DND-41 (cell line): Measurements from ENCODE around the gene SNRNP48.

Source experiments
- ATAC-seq: fragments of 200-7000 bp; cut with Tn5 transposase; 3 replicates; pipeline ENCODE4 v1.9.1; 2021; ENCODE audit warnings: low read depth; ENCODE audit not compliant: insufficient read depth
- DNase-seq: peaks from one replicate; pipeline ENCODE4 v3.0.0-alpha.2; 2020
- H2AFZ ChIP-seq: 2 replicates; pipeline ENCODE4 v1.6.0; 2012; ENCODE audit warnings: low read depth, low read length
- H3K27ac ChIP-seq: 2 replicates; pipeline ENCODE4 v1.5.1; 2012; ENCODE audit warnings: low read length, inconsistent platforms
- H3K27me3 ChIP-seq: fragments of 200-600 bp; sonication (generic); 2 replicates; pipeline ENCODE4 v1.6.0; 2012; ENCODE audit warnings: low read length, mild to moderate bottlenecking, inconsistent platforms; ENCODE audit not compliant: insufficient read depth, poor library complexity
- H3K36me3 ChIP-seq: 2 replicates; pipeline ENCODE4 v1.5.1; 2012; ENCODE audit warnings: low read length, inconsistent platforms; ENCODE audit not compliant: insufficient read depth
- H3K4me1 ChIP-seq: 2 replicates; pipeline ENCODE4 v1.5.1; 2012; ENCODE audit warnings: mild to moderate bottlenecking, low read length; ENCODE audit not compliant: insufficient read depth
- H3K4me2 ChIP-seq: 2 replicates; pipeline ENCODE4 v1.6.0; 2012; ENCODE audit warnings: mild to moderate bottlenecking, moderate library complexity, low read length, inconsistent platforms; ENCODE audit not compliant: insufficient read depth
- H3K4me3 ChIP-seq, 2 experiments: fragments of 200-600 bp in 1 of 2; shearing (Covaris generic) in 1 of 2; 2 replicates each; pipeline ENCODE4 v1.5.1; 2012 to 2016; ENCODE audit warnings: inconsistent platforms in 2 of 2, low read length in 2 of 2, mild to moderate bottlenecking in 2 of 2, low read depth in 1 of 2, moderate library complexity in 1 of 2
- H3K79me2 ChIP-seq: 2 replicates; pipeline ENCODE4 v1.6.0; 2012; ENCODE audit warnings: low read length, inconsistent platforms; ENCODE audit not compliant: insufficient read depth
- H3K9ac ChIP-seq: 2 replicates; pipeline ENCODE4 v1.6.0; 2012; ENCODE audit warnings: low read depth, mild to moderate bottlenecking, inconsistent platforms, low read length, moderate library complexity
- H3K9me3 ChIP-seq: 2 replicates; pipeline ENCODE4 v1.5.1; 2012; ENCODE audit warnings: low read length, moderate library complexity, mild to moderate bottlenecking, inconsistent platforms; ENCODE audit not compliant: insufficient read depth, severe bottlenecking
- H4K20me1 ChIP-seq: 2 replicates; pipeline ENCODE4 v1.6.0; 2012; ENCODE audit warnings: low read length; ENCODE audit not compliant: insufficient read depth
- CTCF ChIP-seq: IDR thresholded peaks from 2 replicates; pipeline ENCODE4 v1.5.1; 2012; ENCODE audit warnings: borderline replicate concordance, low read length, moderate library complexity, mild to moderate bottlenecking; ENCODE audit not compliant: poor library complexity, severe bottlenecking; ENCODE audit errors: extremely low read depth
- EZH2 ChIP-seq: IDR thresholded peaks from 3 replicates; pipeline ENCODE4 v1.6.1; 2012; ENCODE audit warnings: borderline replicate concordance, low read depth, mild to moderate bottlenecking, moderate library complexity, low read length, inconsistent platforms; ENCODE audit not compliant: severe bottlenecking

SNRNP48 gene

GRCh38 chr6:7546383-7546782, 43.6 kb upstream of the SNRNP48 start:
- H3K4me3 ChIP-seq, result no peak overlapping the region
- no peak overlapping the region for H2AFZ ChIP-seq
- H3K36me3 ChIP-seq, result no peaks in the 10 kb centered on the region
- H4K20me1 ChIP-seq, result no peaks in the 10 kb centered on the region
- H3K27ac ChIP-seq, result no peak overlapping the region
- no peak overlapping the region for H3K9ac ChIP-seq
- H3K27me3 ChIP-seq, result peaks cover 34% of the 10 kb centered on the region
- no peaks in the 10 kb centered on the region for H3K4me1 ChIP-seq
- H3K79me2 ChIP-seq, result no peaks in the 10 kb centered on the region
- DNase-seq (no peak), ATAC-seq (no peak)
- no peak overlapping the region for H3K4me2 ChIP-seq
- TF ChIP-seq CTCF (no peak), EZH2 (no peak)
- no peaks in the 10 kb centered on the region for H3K9me3 ChIP-seq

GRCh38 chr6:7546896-7547295, 43.1 kb upstream of the SNRNP48 start:
- TF ChIP-seq EZH2 (no peak), CTCF (no peak)
- Histone ChIP-seq H3K79me2 (no peaks in the 10 kb centered on the region), H4K20me1 (no peaks in the 10 kb centered on the region), H3K4me3 (no peak overlapping the region), H3K27ac (no peak overlapping the region), H3K36me3 (no peaks in the 10 kb centered on the region), H3K9me3 (no peaks in the 10 kb centered on the region), H3K9ac (no peak overlapping the region), H3K4me2 (no peak overlapping the region), H3K4me1 (no peaks in the 10 kb centered on the region), H2AFZ (no peak overlapping the region), H3K27me3 (peaks cover 34% of the 10 kb centered on the region)
- no peak for DNase-seq
- ATAC-seq, result no peak

GRCh38 chr6:7547315-7547714, 42.7 kb upstream of the SNRNP48 start:
- H3K9ac ChIP-seq, result no peak overlapping the region
- ATAC-seq (no peak), DNase-seq (no peak)
- H3K4me2 ChIP-seq, result no peak overlapping the region
- no peak overlapping the region for H3K27ac ChIP-seq
- no peaks in the 10 kb centered on the region for H3K79me2 ChIP-seq
- H4K20me1 ChIP-seq, result no peaks in the 10 kb centered on the region
- TF ChIP-seq EZH2 (no peak), CTCF (no peak)
- H3K9me3 ChIP-seq, result no peaks in the 10 kb centered on the region
- no peak overlapping the region for H3K4me3 ChIP-seq
- H3K36me3 ChIP-seq, result no peaks in the 10 kb centered on the region
- no peaks in the 10 kb centered on the region for H3K4me1 ChIP-seq
- H2AFZ ChIP-seq, result no peak overlapping the region
- peaks cover 34% of the 10 kb centered on the region for H3K27me3 ChIP-seq

GRCh38 chr6:7550433-7550801, 39.6 kb upstream of the SNRNP48 start:
- no peaks in the 10 kb centered on the region for H3K79me2 ChIP-seq

More at GRCh38 chr6:7550433-7550801, 39.6 kb upstream of the SNRNP48 start:
- Histone ChIP-seq H2AFZ (no peak overlapping the region), H3K4me3 (no peak overlapping the region), H4K20me1 (no peaks in the 10 kb centered on the region), H3K36me3 (no peaks in the 10 kb centered on the region), H3K27me3 (peaks cover 33% of the 10 kb centered on the region), H3K4me1 (no peaks in the 10 kb centered on the region), H3K9ac (no peak overlapping the region), H3K27ac (no peak overlapping the region), H3K9me3 (no peaks in the 10 kb centered on the region), H3K4me2 (no peak overlapping the region)
- DNase-seq (no peak), ATAC-seq (no peak)
- TF ChIP-seq CTCF (no peak), EZH2 (no peak)
